ENCODE data around the gene GNPTG. TPM values are rescaled to one million over a fixed set of nuclear protein-coding genes. Genes with fewer than 3 reads are reported as not detected.

GNPTG gene
- total RNA-seq, 1 donor from 2014 or later: 40.2 TPM

GRCh38 chr16:1344499-1344898, 7.2 kb upstream of the GNPTG start:
- Mint-ChIP-seq H3K4me3 (no peak overlapping the region), H3K27me3 (no peaks in the 10 kb centered on the region), H3K9me3 (no peaks in the 10 kb centered on the region), H3K4me1 (peaks cover 20% of the 10 kb centered on the region), H3K36me3 (ENCODE audit: low read depth) (peaks cover 15% of the 10 kb centered on the region), H3K27ac (no peak overlapping the region)
- ChIA-PET POLR2A (interaction anchor here (0.5 to 1.4 kb wide), 3 partner anchors 35 to 363 kb away, joined by 3 to 5 read pairs (median 3); partner anchors contain the start of gene UBE2I), CTCF (no interaction called here)
- ATAC-seq (ENCODE audit: low read depth) (no peak), DNase-seq (no peak)
- intact Hi-C loops (cut with micrococcal nuclease): loop anchor here (5.0 kb wide), 1 partner anchor 428 kb away; the partner anchor contains the start of genes EME2, MRPS34 and NME3
- TF ChIP-seq CTCF (IDR thresholded peaks at IDR 0.05): no peak

- Mint-ChIP-seq H3K4me1 (peaks cover 20% of the 10 kb centered on the region), H3K27me3 (no peaks in the 10 kb centered on the region), H3K4me3 (no peak overlapping the region), H3K36me3 (ENCODE audit: low read depth) (peaks cover 18% of the 10 kb centered on the region), H3K9me3 (no peaks in the 10 kb centered on the region), H3K27ac (no peak overlapping the region)
- ATAC-seq (ENCODE audit: low read depth) (no peak), DNase-seq (no peak)
- ChIA-PET POLR2A (interaction anchor here (0.6 to 1.4 kb wide), 2 partner anchors 36 to 361 kb away, joined by 3 read pairs; partner anchors contain the start of genes MAPK8IP3 and UBE2I), CTCF (no interaction called here)
- TF ChIP-seq CTCF (IDR thresholded peaks at IDR 0.05): no peak
- intact Hi-C loops (cut with micrococcal nuclease): no loop called here
Measured at GRCh38 chr16:1345087-1345486, 6.6 kb upstream of the GNPTG start.

GRCh38 chr16:1345651-1346421, 5.9 kb upstream of the GNPTG start:
- Mint-ChIP-seq H3K9me3 (no peaks in the 10 kb centered on the region), H3K4me1 (peaks cover 27% of the 10 kb centered on the region), H3K27me3 (no peaks in the 10 kb centered on the region), H3K27ac (no peak overlapping the region), H3K36me3 (ENCODE audit: low read depth) (peaks cover 21% of the 10 kb centered on the region), H3K4me3 (no peak overlapping the region)
- no peak for TF ChIP-seq CTCF (IDR thresholded peaks at IDR 0.05)
- no peak for DNase-seq
- CTCF ChIA-PET: no interaction called here
- no peak for ATAC-seq (ENCODE audit: low read depth)
- POLR2A ChIA-PET: interaction anchor here (1.4 kb wide), 1 partner anchor 36 kb away, joined by 3 read pairs; the partner anchor contains the start of gene UBE2I
- intact Hi-C loops (cut with micrococcal nuclease): no loop called here

- Mint-ChIP-seq H3K4me1 (peaks cover 31% of the 10 kb centered on the region), H3K4me3 (no peak overlapping the region), H3K27me3 (no peaks in the 10 kb centered on the region), H3K36me3 (ENCODE audit: low read depth) (peaks cover 21% of the 10 kb centered on the region), H3K9me3 (no peaks in the 10 kb centered on the region), H3K27ac (no peak overlapping the region)
- ATAC-seq (ENCODE audit: low read depth) (no peak), DNase-seq (no peak)
- intact Hi-C loops (cut with micrococcal nuclease): no loop called here
- POLR2A ChIA-PET: no interaction called here
- TF ChIP-seq CTCF (IDR thresholded peaks at IDR 0.05): no peak
- CTCF ChIA-PET: no interaction called here
Measured at GRCh38 chr16:1346422-1347285, 5.1 kb upstream of the GNPTG start.
